Astrocyte of the cerebellum (primary cell): ENCODE data around the gene PLAAT4.

Experiments used
- DNase-seq: peaks from one replicate; pipeline ENCODE4 v3.0.0-alpha.2; 2011; ENCODE audit warnings: low read depth
- H3K4me3 ChIP-seq: 2 replicates; pipeline ENCODE4 v1.5.1; 2011; ENCODE audit warnings: mild to moderate bottlenecking, low read depth, low read length, moderate library complexity
- in situ Hi-C: cut with HindIII; loops from 2 replicates; pipeline ENCODE4 v1.10.0; 2017; ENCODE audit warnings: low sequenced_read_pairs
- TF ChIP-seq, protein P1 (sequence below): IDR thresholded peaks from 2 replicates; pipeline ENCODE4 v1.5.1; 2012; ENCODE audit warnings: low read length, low read depth, moderate library complexity, mild to moderate bottlenecking; ENCODE audit errors: missing control alignments

Gene PLAAT4

DNA sequence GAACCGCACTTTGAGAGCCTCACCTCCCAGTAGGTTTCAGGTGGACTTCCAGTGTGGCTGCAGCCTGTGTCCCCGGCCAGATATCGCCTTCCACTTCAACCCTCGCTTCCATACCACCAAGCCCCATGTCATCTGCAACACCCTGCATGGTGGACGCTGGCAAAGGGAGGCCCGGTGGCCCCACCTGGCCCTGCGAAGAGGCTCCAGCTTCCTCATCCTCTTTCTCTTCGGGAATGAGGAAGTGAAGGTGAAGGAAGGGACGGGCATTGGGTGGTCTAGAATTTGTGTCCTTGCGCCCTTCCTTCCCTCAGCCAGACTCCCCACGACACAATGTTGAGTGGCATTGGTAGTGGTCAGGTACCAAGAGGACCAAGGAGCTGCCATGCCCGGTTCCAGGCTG lies 27.9 kb upstream of the PLAAT4 start:
- no peak for DNase-seq
- TF ChIP-seq, protein P1, sequence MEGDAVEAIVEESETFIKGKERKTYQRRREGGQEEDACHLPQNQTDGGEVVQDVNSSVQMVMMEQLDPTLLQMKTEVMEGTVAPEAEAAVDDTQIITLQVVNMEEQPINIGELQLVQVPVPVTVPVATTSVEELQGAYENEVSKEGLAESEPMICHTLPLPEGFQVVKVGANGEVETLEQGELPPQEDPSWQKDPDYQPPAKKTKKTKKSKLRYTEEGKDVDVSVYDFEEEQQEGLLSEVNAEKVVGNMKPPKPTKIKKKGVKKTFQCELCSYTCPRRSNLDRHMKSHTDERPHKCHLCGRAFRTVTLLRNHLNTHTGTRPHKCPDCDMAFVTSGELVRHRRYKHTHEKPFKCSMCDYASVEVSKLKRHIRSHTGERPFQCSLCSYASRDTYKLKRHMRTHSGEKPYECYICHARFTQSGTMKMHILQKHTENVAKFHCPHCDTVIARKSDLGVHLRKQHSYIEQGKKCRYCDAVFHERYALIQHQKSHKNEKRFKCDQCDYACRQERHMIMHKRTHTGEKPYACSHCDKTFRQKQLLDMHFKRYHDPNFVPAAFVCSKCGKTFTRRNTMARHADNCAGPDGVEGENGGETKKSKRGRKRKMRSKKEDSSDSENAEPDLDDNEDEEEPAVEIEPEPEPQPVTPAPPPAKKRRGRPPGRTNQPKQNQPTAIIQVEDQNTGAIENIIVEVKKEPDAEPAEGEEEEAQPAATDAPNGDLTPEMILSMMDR: no peak
- no peak overlapping the region for H3K4me3 ChIP-seq
- in situ Hi-C loops: no loop called here

DNA sequence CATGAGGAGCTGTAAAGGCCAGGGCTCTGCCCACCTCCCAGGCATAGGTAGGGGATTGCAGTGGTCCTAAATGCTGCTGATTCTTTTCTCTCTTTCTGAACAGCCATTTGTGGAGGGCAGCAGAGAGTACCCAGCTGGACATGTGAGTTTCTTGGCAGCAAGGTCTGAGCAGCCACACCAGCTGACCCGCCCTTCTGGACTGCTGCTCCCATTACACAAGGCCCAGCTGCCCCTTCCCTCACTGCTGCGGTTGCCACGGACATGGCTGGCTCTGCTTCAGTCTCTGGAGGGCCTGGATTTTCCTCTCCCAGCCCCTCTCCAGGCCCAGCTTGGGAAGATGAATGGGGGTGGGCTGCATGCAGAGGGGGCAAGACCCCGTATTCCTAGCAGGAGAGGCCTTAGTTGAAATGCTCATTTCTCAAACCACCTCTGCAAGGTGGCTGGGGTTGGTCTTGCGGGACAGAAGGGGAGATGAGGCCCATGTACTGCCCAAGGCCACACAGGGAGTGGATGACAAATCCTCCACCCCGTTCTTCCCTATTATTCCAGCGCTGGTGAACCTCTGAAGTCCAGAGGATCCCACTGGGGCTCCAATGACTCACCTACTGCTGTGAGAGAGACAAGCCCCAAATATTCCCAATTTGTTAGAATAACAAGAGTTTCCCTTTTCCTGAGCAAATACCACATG lies 26.1 kb upstream of the PLAAT4 start:
- in situ Hi-C loops: no loop called here
- no peak overlapping the region for H3K4me3 ChIP-seq

DNA sequence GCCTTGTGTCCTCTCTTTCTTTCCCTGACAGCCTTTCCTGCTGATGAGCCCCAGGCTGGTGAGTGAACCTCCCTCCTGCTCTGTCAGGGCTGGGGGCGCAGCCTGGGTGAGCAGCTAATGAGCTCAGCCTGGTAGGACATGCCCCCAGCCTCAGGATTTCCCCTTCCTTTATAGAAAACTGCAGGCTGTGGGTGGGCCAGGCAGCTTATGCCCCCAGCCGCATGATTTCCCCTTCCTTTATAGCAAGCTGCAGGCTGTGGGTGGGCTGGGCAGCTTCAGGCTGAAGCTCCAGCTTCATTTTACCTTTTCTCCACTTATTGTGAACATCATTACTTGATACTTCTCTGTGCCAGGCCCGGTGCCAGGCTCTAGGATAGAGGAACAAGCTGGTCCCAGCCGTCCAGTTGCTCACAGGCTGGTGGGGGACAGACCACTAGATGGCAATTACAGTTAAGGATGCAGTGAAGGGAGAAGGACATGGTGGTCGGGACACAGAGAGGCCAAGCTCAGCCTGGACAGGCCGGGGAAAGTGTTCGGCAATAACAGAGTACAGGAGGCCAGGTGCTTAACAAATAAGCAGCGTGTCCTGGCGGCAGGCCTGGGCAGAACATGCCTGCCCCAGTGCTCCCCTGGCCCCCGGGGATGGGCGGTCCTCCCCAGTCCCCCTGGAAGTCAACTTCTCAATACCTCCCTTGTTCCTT lies 25.4 kb upstream of the PLAAT4 start:
- no peak overlapping the region for H3K4me3 ChIP-seq
- in situ Hi-C loops: no loop called here
- no peak for DNase-seq
- TF ChIP-seq, protein P1: no peak

More for the DNA sequence above, 26.1 kb upstream of the PLAAT4 start:
- TF ChIP-seq, protein P1: no peak
- no peak for DNase-seq

DNA sequence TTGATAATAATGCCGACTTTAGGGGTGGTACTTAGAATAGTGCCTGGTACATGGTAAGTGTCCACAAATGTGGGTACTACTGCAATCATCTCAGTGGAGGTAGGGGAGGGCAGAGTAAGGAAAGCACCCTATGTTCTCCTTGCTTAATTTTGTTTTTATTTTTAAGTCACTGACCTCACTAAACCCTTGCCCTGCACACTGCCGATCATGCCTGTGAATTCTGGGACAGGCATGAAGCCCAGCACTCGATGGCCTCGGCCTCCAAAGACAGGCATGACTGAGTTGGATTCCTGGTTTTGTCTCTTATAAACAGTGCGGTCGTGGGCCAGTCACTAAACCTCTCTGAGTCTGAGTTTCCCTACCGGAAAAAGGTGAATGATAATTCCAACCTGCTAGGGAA lies 23.8 kb upstream of the PLAAT4 start:
- TF ChIP-seq, protein P1: no peak

DNA sequence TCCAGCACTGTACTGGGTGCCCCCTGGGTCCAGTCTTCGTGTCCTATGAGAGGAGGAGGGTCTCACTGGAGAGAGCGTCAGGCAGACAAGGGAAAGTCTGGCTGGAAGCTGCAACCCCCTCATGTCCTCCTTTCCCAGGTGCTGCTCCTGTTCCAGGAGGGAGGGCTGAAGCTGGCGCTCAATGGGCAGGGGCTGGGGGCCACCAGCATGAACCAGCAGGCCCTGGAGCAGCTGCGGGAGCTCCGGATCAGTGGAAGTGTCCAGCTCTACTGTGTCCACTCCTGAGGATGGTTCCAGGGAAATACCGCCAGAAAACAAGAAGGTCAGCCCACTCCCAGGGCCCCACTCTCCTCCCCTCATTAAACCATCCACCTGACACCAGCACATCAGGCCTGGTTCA lies 20.5 kb upstream of the PLAAT4 start:
- DNase-seq: no peak
- in situ Hi-C loops: no loop called here
- TF ChIP-seq, protein P1: no peak
- H3K4me3 ChIP-seq: no peak overlapping the region

More for the DNA sequence above, 23.8 kb upstream of the PLAAT4 start:
- no peak for DNase-seq
- H3K4me3 ChIP-seq: no peak overlapping the region
- in situ Hi-C loops: no loop called here

DNA sequence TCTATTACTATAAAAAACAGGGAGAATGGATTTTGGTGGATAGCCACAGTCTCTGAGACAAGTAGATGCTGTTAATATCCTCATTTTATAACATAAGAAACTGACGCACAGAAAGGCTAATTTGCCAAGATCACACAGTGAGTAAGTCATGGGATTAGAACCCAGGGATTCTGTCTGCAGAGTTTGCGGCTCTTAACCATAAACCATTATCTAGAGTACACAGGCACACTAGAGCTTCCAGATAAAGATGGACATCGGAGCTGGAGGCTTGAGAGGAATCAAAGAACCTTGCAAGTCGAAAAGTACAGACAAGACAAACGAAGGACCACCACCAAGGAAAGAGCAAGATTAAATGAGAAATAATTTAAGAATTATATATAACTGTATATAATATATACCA lies 19.5 kb upstream of the PLAAT4 start:
- H3K4me3 ChIP-seq: no peak overlapping the region
- TF ChIP-seq, protein P1: no peak
- in situ Hi-C loops: no loop called here
- DNase-seq: no peak
